ENCODE results near the gene FXYD7.

DNA sequence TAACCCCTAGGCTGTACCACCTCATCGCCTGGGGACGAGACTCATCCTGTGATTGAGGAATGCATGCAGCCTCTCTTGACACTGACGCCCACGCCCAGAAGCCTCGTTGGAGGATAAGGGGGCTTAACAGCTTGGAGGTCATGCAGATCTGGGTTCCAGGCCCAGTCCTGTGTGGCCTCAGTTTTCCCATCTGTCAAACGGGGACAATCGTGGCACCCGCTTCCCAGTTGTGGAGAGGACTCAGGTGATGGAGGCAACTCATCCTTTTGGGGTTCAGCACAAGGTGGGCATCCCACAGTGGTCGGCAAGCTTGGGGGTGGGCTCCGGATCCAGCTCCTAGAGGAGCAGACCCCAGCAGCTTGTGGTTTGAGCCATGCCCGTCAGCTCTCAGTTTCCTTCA is 6.8 kb upstream of the FXYD7 start:
- TF ChIP-seq, protein P1, sequence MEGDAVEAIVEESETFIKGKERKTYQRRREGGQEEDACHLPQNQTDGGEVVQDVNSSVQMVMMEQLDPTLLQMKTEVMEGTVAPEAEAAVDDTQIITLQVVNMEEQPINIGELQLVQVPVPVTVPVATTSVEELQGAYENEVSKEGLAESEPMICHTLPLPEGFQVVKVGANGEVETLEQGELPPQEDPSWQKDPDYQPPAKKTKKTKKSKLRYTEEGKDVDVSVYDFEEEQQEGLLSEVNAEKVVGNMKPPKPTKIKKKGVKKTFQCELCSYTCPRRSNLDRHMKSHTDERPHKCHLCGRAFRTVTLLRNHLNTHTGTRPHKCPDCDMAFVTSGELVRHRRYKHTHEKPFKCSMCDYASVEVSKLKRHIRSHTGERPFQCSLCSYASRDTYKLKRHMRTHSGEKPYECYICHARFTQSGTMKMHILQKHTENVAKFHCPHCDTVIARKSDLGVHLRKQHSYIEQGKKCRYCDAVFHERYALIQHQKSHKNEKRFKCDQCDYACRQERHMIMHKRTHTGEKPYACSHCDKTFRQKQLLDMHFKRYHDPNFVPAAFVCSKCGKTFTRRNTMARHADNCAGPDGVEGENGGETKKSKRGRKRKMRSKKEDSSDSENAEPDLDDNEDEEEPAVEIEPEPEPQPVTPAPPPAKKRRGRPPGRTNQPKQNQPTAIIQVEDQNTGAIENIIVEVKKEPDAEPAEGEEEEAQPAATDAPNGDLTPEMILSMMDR (IDR thresholded peaks at IDR 0.05): no peak
- no peak for TF ChIP-seq POLR2A (IDR thresholded peaks at IDR 0.05)
